ENCODE data around the gene LARGE1. TPM values are rescaled to one million over a fixed set of nuclear protein-coding genes. Genes with fewer than 3 reads are reported as not detected.

The LARGE1 gene
- total and polyA plus RNA-seq, 10 donors: 1.9 to 35.8 (median 22.8) TPM

GRCh38 chr22:33431300-33431699 is 489.0 kb downstream of the LARGE1 start:
- TF ChIP-seq POLR2AphosphoS5 (IDR thresholded peaks at IDR 0.05) (no peak), POLR2A (IDR thresholded peaks at IDR 0.05) (no peak), CTCF (IDR thresholded peaks at IDR 0.05 in 8 of 11, conservative IDR thresholded peaks at IDR 0.05 in 3 of 11) (no peak)
- 84 to 89% (median 85%) methylated on average over 3 of the region's 3 CpGs for WGBS, 5 donors
- H3K4me1 ChIP-seq: no peaks in the 10 kb centered on the region
- no peak overlapping the region for H3K27ac ChIP-seq
- H3K9me3 ChIP-seq: no peaks in the 10 kb centered on the region
- no peaks in the 10 kb centered on the region for H3K27me3 ChIP-seq (replicated peaks in 1 of 7)
- intact Hi-C loops (cut with DNase I; ENCODE audit: low total_unique reads): no loop called here
- H3K36me3 ChIP-seq: peaks cover 0 to 21% (median 0%) of the 10 kb centered on the region in 6 donors
- H3K4me3 ChIP-seq: no peak overlapping the region
- DNase-seq: no peak

- H3K36me3 ChIP-seq: peaks cover 0 to 21% (median 0%) of the 10 kb centered on the region in 6 donors
- TF ChIP-seq CTCF (IDR thresholded peaks at IDR 0.05 in 8 of 11, conservative IDR thresholded peaks at IDR 0.05 in 3 of 11): no peak
- TF ChIP-seq POLR2AphosphoS5 (IDR thresholded peaks at IDR 0.05): no peak
- no peak for TF ChIP-seq POLR2A (IDR thresholded peaks at IDR 0.05)
- no peak overlapping the region for H3K27ac ChIP-seq
- no peak for DNase-seq
- H3K4me3 ChIP-seq: no peak overlapping the region
- no peaks in the 10 kb centered on the region for H3K4me1 ChIP-seq
- no peaks in the 10 kb centered on the region for H3K9me3 ChIP-seq
- 84 to 94% (median 92%) methylated on average over 7 of the region's 7 CpGs for WGBS, 5 donors
- intact Hi-C loops (cut with DNase I; ENCODE audit: low total_unique reads): no loop called here
- H3K27me3 ChIP-seq (replicated peaks in 1 of 7): no peaks in the 10 kb centered on the region
Observed at GRCh38 chr22:33429281-33429680, 491.0 kb downstream of the LARGE1 start.

GRCh38 chr22:33427461-33427860 is 492.8 kb downstream of the LARGE1 start:
- DNase-seq: no peak
- Histone ChIP-seq H3K27ac (no peak overlapping the region), H3K4me1 (no peaks in the 10 kb centered on the region), H3K36me3 (peaks cover 0 to 21% (median 0%) of the 10 kb centered on the region in 6 donors), H3K27me3 (replicated peaks in 1 of 7) (no peaks in the 10 kb centered on the region), H3K4me3 (no peak overlapping the region), H3K9me3 (peaks cover 0 to 4% (median 0%) of the 10 kb centered on the region in 8 donors)
- no peak for TF ChIP-seq POLR2A (IDR thresholded peaks at IDR 0.05)
- no peak for TF ChIP-seq CTCF (IDR thresholded peaks at IDR 0.05 in 8 of 11, conservative IDR thresholded peaks at IDR 0.05 in 3 of 11)
- TF ChIP-seq POLR2AphosphoS5 (IDR thresholded peaks at IDR 0.05): no peak
- intact Hi-C loops (cut with DNase I; ENCODE audit: low total_unique reads): no loop called here
- 82 to 93% (median 89%) methylated on average over 6 of the region's 6 CpGs for WGBS, 5 donors

GRCh38 chr22:33426451-33426850 is 493.8 kb downstream of the LARGE1 start:
- no peak overlapping the region for H3K27ac ChIP-seq
- no peaks in the 10 kb centered on the region for H3K27me3 ChIP-seq (replicated peaks in 1 of 7)
- WGBS, 5 donors: 68 to 86% (median 77%) methylated on average over 3 of the region's 3 CpGs
- no peaks in the 10 kb centered on the region for H3K4me1 ChIP-seq
- H3K9me3 ChIP-seq: peaks cover 0 to 8% (median 0%) of the 10 kb centered on the region in 8 donors
- intact Hi-C loops (cut with DNase I; ENCODE audit: low total_unique reads): no loop called here
- no peak overlapping the region for H3K4me3 ChIP-seq
- peaks cover 0 to 13% (median 0%) of the 10 kb centered on the region in 6 donors for H3K36me3 ChIP-seq
- TF ChIP-seq POLR2A (IDR thresholded peaks at IDR 0.05) (no peak), CTCF (IDR thresholded peaks at IDR 0.05 in 8 of 11, conservative IDR thresholded peaks at IDR 0.05 in 3 of 11) (no peak), POLR2AphosphoS5 (IDR thresholded peaks at IDR 0.05) (no peak)
- no peak for DNase-seq
